GM12892 (cell line): ENCODE data around the gene SNX3.
A peak's percentile ranks its signal among the peaks of the same experiment; 100 is the strongest.

Experiments used
- DNase-seq: peaks from one replicate; pipeline ENCODE4 v3.0.0; 2011; ENCODE audit not compliant: insufficient read length
- FAIRE-seq: peaks from 2 replicates; lab custom pipeline; 2011; peaks lifted over from hg19 to GRCh38; lab: Jason Lieb, UNC
- POLR2A ChIP-seq: IDR thresholded peaks from 2 replicates; pipeline ENCODE4 v1.6.1; 2011; ENCODE audit warnings: low read depth, low read length, control low read depth
- POLR2AphosphoS5 ChIP-seq: IDR thresholded peaks from 2 replicates; pipeline ENCODE4 v1.6.1; 2011; ENCODE audit warnings: low read depth, low read length, control low read depth
- TAF1 ChIP-seq: IDR thresholded peaks from 2 replicates; pipeline ENCODE4 v1.6.1; 2011; ENCODE audit warnings: low read depth, mild to moderate bottlenecking, control low read depth, low read length, borderline replicate concordance

The SNX3 gene

DNA sequence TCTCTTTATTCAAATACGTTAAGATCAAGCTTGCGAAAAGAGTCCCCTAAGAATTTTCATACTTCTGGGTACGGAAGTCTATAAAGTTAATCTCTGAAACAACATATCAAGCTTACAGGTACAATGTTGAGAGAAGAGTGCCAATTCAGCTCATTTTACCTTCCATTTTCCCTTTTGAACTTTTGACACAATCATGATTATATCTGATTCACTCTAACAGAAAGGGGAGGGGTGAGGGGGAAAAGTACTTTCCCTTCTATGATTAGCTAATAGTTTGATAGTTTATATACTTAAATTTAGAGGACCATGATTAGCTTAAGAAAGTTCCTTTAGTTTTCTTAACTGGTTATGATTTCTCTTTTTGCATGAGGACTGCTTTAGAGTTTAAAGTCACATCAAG lies 33.5 kb downstream of the SNX3 start:
- FAIRE-seq (no peak), DNase-seq (no peak)
- TF ChIP-seq POLR2AphosphoS5 (no peak), TAF1 (no peak), POLR2A (no peak)

GRCh38 chr6:108222504-108222903 lies 38.3 kb downstream of the SNX3 start:
- FAIRE-seq (no peak), DNase-seq (no peak)
- no peak for TF ChIP-seq TAF1
- no peak for TF ChIP-seq POLR2A
- TF ChIP-seq POLR2AphosphoS5 = no peak

- no peak for FAIRE-seq
- no peak for DNase-seq
- no peak for TF ChIP-seq POLR2A
- no peak for TF ChIP-seq POLR2AphosphoS5
- TF ChIP-seq TAF1 = no peak
Measured at GRCh38 chr6:108222064-108222463, 38.8 kb downstream of the SNX3 start.

- no peak for TF ChIP-seq POLR2A
- no peak for TF ChIP-seq TAF1
- TF ChIP-seq POLR2AphosphoS5 = no peak
- peak; percentile 67 for FAIRE-seq
- DNase-seq = no peak
Measured at GRCh38 chr6:108211671-108212070, 49.2 kb downstream of the SNX3 start.

DNA sequence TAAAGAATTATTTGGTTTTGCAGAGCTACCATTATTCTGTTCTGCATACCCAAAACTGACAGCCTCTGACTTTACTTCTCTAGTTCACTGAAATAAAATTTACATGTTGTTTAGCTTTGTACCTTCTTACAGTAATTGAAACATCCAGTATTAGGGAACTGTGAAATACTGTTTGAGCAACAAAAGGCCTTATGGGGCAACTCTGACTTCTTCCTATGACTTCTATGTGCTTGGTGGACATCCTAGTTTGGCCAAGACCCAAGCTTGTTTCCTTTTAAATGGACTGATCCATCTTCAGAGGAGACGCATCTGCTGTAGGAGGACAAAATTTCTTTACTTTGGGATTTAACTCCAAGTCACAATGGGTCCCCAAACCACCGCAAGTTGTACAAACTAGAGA lies 50.3 kb downstream of the SNX3 start:
- TF ChIP-seq POLR2A = no peak
- TF ChIP-seq TAF1 = no peak
- no peak for TF ChIP-seq POLR2AphosphoS5
- DNase-seq = no peak
- no peak for FAIRE-seq

GRCh38 chr6:108209738-108210137 lies 51.1 kb downstream of the SNX3 start:
- TF ChIP-seq POLR2AphosphoS5 (no peak), TAF1 (no peak), POLR2A (no peak)
- DNase-seq (no peak), FAIRE-seq (no peak)

- DNase-seq (no peak), FAIRE-seq (no peak)
- TF ChIP-seq POLR2AphosphoS5 (no peak), TAF1 (no peak), POLR2A (no peak)
Measured at GRCh38 chr6:108207013-108207412, 53.8 kb downstream of the SNX3 start.

- FAIRE-seq = peak; percentile 66
- no peak for DNase-seq
- no peak for TF ChIP-seq POLR2A
- TF ChIP-seq POLR2AphosphoS5 = no peak
- TF ChIP-seq TAF1 = no peak
Measured at GRCh38 chr6:108203189-108204112, 57.4 kb downstream of the SNX3 start.

DNA sequence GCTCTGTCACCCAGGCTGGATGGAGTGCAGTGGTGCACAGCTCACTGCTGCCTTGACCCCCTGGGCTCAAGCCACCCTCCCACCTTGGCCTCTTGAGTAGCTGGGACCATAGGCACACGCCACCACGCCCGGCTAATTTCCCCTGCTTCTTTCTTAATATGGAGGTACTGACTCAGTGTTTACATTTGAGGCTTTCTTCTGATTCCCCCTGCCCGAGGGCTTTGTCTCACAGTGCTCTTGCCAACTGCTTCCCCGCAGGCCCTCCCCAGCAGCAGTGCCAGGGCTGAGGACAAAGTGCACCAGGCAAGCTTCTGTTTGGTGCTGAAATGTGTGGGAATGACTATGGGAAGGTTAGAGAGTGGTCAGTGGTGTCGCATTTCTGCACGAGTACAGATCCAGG lies 60.2 kb downstream of the SNX3 start:
- FAIRE-seq (no peak), DNase-seq (no peak)
- no peak for TF ChIP-seq TAF1
- no peak for TF ChIP-seq POLR2A
- no peak for TF ChIP-seq POLR2AphosphoS5

DNA sequence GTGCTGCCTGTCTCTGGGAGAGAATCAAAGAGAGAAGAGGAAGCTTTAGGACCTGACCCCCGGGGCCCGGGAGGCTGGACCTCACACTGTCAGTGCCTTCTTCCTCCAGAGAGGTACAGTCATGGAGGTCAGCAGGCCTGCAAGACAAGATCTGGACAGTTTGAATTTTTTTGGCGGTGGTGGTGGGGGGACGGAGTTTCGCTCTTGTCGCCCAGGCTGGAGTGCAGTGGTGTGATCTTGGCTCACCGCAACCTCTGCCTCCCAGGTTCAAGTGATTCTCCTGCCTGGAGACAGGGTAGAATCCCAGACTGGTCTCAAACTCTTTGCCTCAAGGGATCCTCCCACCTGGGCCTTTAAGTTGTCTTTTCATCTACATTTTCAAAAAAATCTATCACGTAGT lies 60.7 kb downstream of the SNX3 start:
- TF ChIP-seq TAF1 = no peak
- FAIRE-seq (no peak), DNase-seq (no peak)

DNA sequence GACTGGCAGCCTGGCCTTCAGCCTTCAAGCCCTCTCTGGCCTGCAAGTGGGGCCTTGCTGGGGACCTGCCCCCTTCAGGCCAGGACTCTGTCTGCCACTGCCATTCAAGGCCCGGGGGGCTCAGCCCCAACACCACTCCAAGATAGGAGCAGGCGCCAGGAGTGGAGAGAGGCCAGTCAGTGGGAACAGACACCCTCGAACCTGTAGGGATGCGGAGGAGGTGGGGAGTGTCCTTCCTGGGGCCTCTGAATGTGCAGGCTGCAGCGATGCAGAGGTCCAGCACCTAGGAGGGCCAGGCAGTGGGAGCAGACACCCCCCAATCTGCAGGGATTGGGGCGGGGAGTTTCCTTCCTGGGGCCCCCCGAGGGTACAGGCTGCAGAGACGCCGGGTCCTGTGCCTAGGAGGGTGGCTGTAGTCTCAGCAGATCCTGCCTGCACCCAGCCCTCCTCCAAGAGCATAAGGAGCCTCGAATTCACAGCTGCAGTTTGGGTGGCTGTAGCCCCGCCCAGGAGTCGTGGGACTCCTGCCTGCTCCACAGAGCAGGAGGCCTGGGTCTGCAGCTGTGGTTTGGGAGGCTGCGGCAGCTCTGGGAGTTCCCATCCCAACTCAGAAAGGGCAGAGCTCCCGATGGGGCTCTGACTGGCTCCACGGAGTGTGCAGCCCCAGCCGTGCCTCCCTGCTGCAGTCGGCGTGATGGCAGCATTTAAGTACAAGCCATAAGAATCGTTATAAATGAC lies 61.9 kb downstream of the SNX3 start:
- no peak for TF ChIP-seq TAF1
- no peak for TF ChIP-seq POLR2AphosphoS5
- no peak for TF ChIP-seq POLR2A
- no peak for FAIRE-seq
- no peak for DNase-seq
